ENCODE data around the gene WDR73. TPM values are rescaled to one million over a fixed set of nuclear protein-coding genes. Genes with fewer than 3 reads are reported as not detected.

Gene WDR73
- total and polyA plus RNA-seq, 9 of the 15 experiments (the other 6 are each of a cell fraction or from before 2014, with no cell fraction given), result 9.2 to 25.4 (median 21.7) TPM

DNA sequence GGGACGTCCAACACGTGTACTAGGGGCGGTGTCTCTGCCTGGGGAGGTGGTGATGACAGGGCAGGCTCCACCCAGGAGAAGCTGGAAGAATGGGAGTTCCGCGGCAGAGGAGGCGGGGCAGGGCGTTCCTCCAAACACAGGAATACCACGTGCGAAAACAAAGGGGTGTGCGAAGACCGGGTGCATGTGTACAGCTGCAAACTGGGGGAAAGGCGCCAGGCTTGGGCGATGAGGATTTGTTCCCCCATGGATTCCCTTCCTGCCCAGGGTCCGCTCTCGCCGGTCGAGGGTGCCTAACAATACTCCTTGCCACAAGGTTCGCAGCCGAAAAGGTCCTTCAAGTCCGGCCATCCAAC, 53.8 kb downstream of the WDR73 start (continued):
- no peak for TF ChIP-seq MAFK (IDR thresholded peaks at IDR 0.05; ENCODE audit: low read length)
- no peak for TF ChIP-seq FIP1L1 (IDR thresholded peaks at IDR 0.05; ENCODE audit: low read depth, low read length, poor library complexity, severe bottlenecking)
- TF ChIP-seq TEAD1 (CRISPR knock-in tag; IDR thresholded peaks at IDR 0.05), result 0 out of 4 replicates have a peak, but pooled peaks of 1 of the 2 experiments have one; percentile 18
- TF ChIP-seq TAL1 (IDR thresholded peaks at IDR 0.05), result no peak
- TF ChIP-seq ZNF764 (CRISPR knock-in tag; IDR thresholded peaks at IDR 0.05; ENCODE audit: low read depth), result no peak
- TF ChIP-seq ZNF311 (CRISPR knock-in tag; IDR thresholded peaks at IDR 0.05), result no peak
- TF ChIP-seq, protein P1, sequence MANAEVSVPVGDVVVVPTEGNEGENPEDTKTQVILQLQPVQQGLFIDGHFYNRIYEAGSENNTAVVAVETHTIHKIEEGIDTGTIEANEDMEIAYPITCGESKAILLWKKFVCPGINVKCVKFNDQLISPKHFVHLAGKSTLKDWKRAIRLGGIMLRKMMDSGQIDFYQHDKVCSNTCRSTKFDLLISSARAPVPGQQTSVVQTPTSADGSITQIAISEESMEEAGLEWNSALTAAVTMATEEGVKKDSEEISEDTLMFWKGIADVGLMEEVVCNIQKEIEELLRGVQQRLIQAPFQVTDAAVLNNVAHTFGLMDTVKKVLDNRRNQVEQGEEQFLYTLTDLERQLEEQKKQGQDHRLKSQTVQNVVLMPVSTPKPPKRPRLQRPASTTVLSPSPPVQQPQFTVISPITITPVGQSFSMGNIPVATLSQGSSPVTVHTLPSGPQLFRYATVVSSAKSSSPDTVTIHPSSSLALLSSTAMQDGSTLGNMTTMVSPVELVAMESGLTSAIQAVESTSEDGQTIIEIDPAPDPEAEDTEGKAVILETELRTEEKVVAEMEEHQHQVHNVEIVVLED (CRISPR knock-in tag; IDR thresholded peaks at IDR 0.05), result no peak
- no peak for TF ChIP-seq POLR3A (IDR thresholded peaks at IDR 0.05; ENCODE audit: borderline replicate concordance, extremely low read depth, insufficient read depth, insufficient read length)
- no peak for TF ChIP-seq NFATC3 (IDR thresholded peaks at IDR 0.05)
- no peak for TF ChIP-seq EGR1 (conservative IDR thresholded peaks at IDR 0.05)
- peak; percentile 66 for TF ChIP-seq EP400 (IDR thresholded peaks at IDR 0.05)
- TF ChIP-seq, protein P2, sequence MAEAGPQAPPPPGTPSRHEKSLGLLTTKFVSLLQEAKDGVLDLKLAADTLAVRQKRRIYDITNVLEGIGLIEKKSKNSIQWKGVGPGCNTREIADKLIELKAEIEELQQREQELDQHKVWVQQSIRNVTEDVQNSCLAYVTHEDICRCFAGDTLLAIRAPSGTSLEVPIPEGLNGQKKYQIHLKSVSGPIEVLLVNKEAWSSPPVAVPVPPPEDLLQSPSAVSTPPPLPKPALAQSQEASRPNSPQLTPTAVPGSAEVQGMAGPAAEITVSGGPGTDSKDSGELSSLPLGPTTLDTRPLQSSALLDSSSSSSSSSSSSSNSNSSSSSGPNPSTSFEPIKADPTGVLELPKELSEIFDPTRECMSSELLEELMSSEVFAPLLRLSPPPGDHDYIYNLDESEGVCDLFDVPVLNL (CRISPR knock-in tag; IDR thresholded peaks at IDR 0.05; ENCODE audit: low read depth), result no peak
- no peak for TF ChIP-seq ARNT (IDR thresholded peaks at IDR 0.05)
- TF ChIP-seq ZC3H11A (IDR thresholded peaks at IDR 0.05; ENCODE audit: low read depth, low read length), result no peak
- no peak for TF ChIP-seq POLR2A (conservative IDR thresholded peaks at IDR 0.05)
- TF ChIP-seq PHF21A (IDR thresholded peaks at IDR 0.05; ENCODE audit: borderline replicate concordance, low read depth), result no peak
- no peak for TF ChIP-seq XRCC3 (IDR thresholded peaks at IDR 0.05)
- TF ChIP-seq PTRF (tag; IDR thresholded peaks at IDR 0.05), result no peak
- TF ChIP-seq KLF13 (tag; IDR thresholded peaks at IDR 0.05; ENCODE audit: borderline replicate concordance, low read depth), result peak; percentile 86
- no peak for TF ChIP-seq ZNF143 (CRISPR knock-in tag; IDR thresholded peaks at IDR 0.05)
- TF ChIP-seq, protein P3, sequence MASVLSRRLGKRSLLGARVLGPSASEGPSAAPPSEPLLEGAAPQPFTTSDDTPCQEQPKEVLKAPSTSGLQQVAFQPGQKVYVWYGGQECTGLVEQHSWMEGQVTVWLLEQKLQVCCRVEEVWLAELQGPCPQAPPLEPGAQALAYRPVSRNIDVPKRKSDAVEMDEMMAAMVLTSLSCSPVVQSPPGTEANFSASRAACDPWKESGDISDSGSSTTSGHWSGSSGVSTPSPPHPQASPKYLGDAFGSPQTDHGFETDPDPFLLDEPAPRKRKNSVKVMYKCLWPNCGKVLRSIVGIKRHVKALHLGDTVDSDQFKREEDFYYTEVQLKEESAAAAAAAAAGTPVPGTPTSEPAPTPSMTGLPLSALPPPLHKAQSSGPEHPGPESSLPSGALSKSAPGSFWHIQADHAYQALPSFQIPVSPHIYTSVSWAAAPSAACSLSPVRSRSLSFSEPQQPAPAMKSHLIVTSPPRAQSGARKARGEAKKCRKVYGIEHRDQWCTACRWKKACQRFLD (CRISPR knock-in tag; IDR thresholded peaks at IDR 0.05), result no peak
- TF ChIP-seq CC2D1A (IDR thresholded peaks at IDR 0.05), result no peak
- TF ChIP-seq GABPB1 (CRISPR knock-in tag; IDR thresholded peaks at IDR 0.05), result peak; percentile 10; the same call in 1 of the 2 replicates
- TF ChIP-seq, protein P4, sequence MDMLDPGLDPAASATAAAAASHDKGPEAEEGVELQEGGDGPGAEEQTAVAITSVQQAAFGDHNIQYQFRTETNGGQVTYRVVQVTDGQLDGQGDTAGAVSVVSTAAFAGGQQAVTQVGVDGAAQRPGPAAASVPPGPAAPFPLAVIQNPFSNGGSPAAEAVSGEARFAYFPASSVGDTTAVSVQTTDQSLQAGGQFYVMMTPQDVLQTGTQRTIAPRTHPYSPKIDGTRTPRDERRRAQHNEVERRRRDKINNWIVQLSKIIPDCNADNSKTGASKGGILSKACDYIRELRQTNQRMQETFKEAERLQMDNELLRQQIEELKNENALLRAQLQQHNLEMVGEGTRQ (CRISPR knock-in tag; IDR thresholded peaks at IDR 0.05), result 0 out of 2 replicates have a peak, but pooled peaks have one; percentile 9
- TF ChIP-seq, protein P5, sequence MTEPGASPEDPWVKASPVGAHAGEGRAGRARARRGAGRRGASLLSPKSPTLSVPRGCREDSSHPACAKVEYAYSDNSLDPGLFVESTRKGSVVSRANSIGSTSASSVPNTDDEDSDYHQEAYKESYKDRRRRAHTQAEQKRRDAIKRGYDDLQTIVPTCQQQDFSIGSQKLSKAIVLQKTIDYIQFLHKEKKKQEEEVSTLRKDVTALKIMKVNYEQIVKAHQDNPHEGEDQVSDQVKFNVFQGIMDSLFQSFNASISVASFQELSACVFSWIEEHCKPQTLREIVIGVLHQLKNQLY (CRISPR knock-in tag; conservative IDR thresholded peaks at IDR 0.05), result no peak
- no peak for TF ChIP-seq TARDBP (IDR thresholded peaks at IDR 0.05)
- no peak for TF ChIP-seq KLF6 (CRISPR knock-in tag; IDR thresholded peaks at IDR 0.05; ENCODE audit: borderline replicate concordance)
